Activated CD4-positive, CD25-positive, alpha-beta regulatory T cell treated with anti-CD3 and anti-CD28 coated beads, Interleukin-2, amount 50 U/mL, for 72 hours (primary cell): ENCODE data around the gene ECT2.
A peak's percentile ranks its signal among the peaks of the same experiment; 100 is the strongest.
"Not testable (repeated sequence)": the region's sequence is repeated elsewhere in the genome, so short reads cannot be mapped to it uniquely, and the experiment has no call there.

Source experiments
- DNase-seq: peaks from one replicate; pipeline ENCODE4 v3.0.0; 2021

Gene ECT2

DNA sequence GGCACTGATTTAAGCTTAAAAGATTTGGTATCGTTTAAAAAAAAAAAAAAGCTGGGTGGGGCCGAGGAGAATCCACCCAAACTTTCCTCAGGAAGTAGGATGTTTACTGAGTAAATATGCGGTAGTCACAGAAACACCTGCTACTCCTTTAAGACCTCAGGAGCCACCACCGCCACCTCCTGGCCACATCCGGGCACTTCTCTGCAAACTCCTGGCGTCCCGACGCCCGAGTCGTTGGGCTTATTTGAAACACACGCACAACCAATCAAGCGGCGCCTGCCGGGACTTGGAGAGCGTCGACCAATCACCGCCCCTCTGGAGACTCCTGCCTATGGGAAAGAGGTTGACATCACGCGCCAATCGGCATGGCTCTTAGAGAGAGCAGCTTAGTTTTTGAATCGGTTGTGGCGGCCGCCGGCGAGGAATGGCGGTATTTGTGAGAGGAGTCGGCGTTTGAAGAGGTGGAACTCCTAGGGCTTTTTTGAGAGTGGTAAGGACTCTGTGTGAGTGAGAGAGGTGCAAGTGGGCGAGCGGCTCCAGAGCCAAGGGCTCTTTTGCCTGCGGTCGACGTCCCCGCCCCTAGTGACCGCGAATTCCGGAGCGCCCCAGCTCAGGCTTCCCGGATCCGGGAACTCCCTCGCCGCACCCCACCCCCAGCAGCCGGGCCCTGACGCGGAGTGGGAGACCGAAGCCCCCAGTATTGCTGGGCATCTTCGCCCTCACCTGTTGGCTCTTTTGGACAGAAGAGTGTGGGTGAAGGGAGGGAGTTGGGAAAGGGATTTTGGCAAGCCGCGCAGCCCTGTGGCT lies at the start of gene ECT2:
Gene ECT2, plus strand, starts transcription at position 359 of the 807 bp plus-strand sequence. CDS start 3,805 bp downstream, outside the sequence.
- DNase-seq, result peak; percentile 91

DNA sequence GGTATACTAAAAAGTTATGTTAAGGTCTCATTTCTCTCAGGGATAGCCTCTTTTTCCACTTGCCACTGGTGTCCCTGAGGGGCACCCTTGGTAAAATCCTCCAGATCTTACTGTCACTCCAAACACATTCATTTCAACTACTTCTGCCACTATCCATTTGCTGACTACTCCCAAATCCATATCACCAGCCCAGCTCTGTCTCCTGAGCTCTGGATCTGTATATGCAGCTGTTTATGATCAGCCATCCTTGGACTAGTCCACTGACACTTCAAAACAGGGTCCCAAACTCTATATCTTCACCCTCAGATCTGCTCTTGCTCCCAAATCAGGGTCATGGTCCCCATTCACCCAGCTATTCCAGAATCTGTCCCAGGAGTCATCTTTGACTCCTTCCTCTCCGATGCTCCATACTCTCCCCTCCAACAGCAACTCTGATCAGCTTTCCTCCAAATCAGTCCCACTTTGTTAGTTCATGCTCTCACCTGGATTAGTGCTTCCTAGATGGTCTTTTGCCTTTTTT lies 49.5 kb upstream of the ECT2 start:
- no peak for DNase-seq

GRCh38 chr3:172701751-172702150 lies 48.8 kb upstream of the ECT2 start:
- DNase-seq, result no peak

- no peak for DNase-seq
These were observed 48.3 kb upstream of the ECT2 start for GRCh38 chr3:172702256-172702655.

DNA sequence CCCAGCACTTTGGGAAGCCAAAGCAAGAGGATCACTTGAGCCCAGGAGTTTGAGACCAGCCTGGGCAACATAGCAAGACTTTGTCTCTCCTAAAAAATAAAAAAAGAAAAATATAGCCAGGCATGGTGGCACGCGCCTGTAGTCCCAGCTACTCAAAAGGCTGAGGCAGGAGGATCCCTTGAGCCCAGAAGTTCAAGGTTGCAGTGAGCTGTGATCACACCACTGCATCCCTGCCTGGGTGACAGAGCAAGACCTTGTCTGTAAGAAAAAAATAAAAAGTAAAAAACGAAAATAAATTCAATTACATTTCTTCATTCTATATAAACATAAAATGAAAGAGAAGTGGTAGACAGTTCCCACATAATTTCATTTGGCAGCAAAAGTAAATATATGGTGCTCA lies 47.8 kb upstream of the ECT2 start:
- not testable (repeated sequence) for DNase-seq

- no peak for DNase-seq
These were observed 46.5 kb upstream of the ECT2 start for GRCh38 chr3:172704001-172704400.

DNA sequence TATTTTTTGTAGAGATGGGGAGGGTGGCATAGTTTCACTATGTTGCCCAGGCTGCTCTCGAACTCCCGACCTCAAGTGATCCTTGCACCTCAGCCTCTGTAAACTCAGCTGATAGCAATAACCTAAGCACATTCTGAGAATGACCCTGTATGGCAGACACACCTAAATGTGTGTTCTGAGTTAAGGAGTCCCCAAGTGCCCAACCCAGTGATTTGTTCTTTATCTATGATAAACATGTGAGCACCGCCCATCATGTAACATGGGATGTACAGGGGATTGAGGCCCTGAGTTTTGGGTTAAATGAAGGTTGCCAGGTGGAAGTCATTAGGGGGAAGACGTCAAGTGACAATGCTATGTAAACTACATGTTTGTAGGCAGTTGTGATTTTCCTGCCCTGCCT lies 45.4 kb upstream of the ECT2 start:
- DNase-seq, result no peak

GRCh38 chr3:172707030-172707429 lies 43.5 kb upstream of the ECT2 start:
- no peak for DNase-seq

DNA sequence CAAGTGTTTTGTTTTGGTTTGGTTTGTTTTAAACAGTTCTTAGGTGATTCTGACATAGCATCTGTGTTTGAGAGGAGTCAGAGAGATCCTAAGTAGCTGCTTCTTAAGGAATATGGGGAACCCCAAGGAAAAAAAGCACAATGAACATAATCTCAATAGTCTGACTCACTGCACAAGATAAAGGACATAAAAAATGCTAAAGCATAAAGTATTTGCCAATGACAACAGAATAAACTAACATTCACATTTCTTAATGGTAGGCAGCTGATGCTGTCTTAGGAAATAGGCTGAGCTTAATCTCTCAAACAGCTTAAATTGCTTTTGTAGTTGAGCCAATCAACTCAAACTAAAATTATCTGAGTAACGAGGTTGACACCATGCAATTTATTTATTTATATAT lies 42.6 kb upstream of the ECT2 start:
- DNase-seq, result no peak

GRCh38 chr3:172708921-172709773 lies 41.4 kb upstream of the ECT2 start:
- DNase-seq, result no peak

GRCh38 chr3:172709774-172710663 lies 40.5 kb upstream of the ECT2 start:
- no peak for DNase-seq

DNA sequence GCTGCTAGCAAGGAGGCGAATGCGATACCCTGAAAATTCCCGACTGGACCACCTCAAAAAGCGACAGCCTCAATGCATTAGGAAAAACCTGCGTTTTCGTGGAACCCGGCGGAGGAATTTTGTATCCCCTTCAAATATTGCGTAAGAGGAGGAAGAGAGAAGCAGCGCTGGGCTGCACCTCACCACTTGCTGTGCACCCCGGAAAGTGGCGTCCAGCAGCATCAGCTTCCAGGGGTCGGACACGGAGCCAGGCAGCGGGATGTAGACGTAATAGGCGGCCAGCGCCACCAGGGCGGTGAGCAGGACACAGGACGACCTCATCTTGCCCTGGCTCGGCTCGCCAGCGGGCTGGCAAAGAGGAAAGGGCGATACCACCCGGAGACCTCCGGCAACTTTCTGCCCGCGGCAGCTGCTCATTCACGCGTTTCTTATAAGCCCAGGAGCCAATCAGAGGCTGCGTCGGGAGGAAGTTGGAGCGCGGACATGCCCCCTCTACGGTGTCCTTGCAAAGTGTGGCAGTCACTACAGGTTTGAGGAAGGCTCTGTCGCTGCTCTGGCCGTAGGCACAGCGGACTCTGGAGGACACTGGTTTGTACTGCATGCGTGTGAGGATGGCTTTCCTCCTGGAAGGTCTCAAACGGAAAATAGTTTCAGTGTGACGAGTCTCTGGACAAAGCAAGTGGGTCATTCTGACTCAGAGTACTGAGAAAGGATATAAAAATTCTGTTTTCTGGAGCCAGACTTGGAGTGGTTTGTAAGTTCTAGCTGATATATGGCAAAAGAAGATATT lies 39.7 kb upstream of the ECT2 start, which contains the start of gene NCEH1:
Gene NCEH1, minus strand, starts transcription at position 404 of the 790 bp plus-strand sequence. Its CDS starts 83 bp downstream, at position 321.
- peak; percentile 63 for DNase-seq

GRCh38 chr3:172711454-172711795 lies 39.1 kb upstream of the ECT2 start:
- no peak for DNase-seq

- no peak for DNase-seq
These were observed 37.2 kb upstream of the ECT2 start for GRCh38 chr3:172713316-172713715.

GRCh38 chr3:172716476-172716875 lies 34.0 kb upstream of the ECT2 start:
- DNase-seq, result no peak

DNA sequence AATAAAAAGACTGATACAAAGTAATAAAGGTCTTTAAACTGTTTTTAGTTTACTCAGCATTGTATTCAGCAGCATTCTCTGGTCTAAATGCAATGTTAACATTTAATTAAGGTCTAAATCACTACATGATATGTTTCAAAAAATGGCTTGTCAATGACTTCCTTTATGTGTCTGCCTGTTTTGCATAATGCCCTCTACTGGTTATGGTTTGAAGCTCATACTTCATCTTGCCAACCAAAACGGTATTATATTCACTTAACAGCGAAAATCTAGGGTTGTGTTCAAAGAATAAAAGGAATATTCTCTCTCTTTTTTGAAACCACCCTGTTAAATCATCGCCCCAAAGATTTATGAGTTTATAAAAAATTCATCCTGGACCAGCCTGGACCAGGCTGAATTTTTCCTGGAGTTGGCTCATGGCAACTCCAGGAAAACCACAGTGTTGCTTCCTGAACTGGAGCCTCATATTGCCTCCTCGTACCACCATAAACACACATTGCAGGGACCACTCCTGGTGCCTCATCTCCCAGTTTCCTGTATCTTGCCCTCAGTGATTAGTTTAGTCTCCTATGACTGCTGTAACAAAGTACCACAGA lies 32.9 kb upstream of the ECT2 start:
- no peak for DNase-seq

DNA sequence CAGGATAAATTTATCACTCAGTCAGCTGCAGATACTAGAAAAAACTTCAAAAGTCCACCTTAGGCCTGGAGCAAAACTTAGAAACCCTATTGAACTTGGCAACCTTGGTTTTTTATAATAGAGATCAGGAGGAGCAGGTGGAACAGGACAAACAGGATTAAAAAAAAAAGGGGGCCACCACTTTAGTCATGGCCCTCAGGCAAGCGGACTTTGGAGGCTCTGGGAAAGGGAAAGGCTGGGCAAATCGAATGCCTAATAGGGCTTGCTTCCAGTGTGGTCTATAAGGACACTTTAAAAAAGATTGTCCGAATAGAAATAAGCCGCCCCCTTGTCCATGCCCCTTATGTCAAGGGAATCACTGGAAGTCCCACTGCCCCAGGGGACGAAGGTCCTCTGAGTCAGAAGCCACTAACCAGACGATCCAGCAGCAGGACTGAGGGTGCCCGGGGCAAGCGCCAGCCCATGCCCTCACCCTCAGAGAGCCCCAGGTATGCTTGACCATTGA lies 27.9 kb upstream of the ECT2 start:
- DNase-seq, result not testable (repeated sequence)

DNA sequence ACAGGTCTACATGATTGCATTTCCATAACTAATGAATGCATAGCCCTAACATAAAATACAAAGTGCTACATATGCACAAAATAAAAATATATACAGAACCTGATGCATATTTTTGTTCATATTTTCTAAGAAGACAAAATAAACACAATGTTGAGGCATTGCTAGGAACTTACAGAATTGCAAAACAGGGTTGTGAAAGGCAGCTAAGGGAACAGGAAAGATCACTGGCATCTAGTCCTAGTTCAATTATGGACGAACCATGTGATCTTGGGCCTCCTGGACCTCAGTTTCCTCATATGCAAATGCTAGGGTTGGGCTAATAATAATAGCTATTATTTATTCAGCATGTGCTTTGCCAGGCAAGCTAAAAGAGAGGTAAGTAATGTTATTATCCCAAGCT lies 24.1 kb upstream of the ECT2 start:
- no peak for DNase-seq

DNA sequence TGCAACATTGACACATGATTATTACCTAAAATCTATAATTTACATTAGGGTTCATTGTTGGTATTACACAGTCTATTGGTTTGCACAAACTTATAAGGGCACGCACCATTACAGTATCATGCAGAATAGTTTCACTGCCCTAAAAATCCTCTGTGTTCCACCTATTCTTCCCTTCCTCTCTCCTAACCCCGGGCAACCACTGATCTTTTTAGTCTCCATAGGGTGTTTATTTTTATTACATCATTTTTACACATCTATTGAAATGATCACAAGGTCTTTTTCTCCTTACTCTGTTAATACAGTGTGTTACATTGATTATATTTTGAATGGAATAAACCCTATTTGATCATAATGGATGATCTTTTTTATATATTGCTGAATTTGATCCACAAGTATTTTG lies 15.5 kb upstream of the ECT2 start:
- no peak for DNase-seq

GRCh38 chr3:172739462-172739861 lies 11.1 kb upstream of the ECT2 start:
- no peak for DNase-seq

DNA sequence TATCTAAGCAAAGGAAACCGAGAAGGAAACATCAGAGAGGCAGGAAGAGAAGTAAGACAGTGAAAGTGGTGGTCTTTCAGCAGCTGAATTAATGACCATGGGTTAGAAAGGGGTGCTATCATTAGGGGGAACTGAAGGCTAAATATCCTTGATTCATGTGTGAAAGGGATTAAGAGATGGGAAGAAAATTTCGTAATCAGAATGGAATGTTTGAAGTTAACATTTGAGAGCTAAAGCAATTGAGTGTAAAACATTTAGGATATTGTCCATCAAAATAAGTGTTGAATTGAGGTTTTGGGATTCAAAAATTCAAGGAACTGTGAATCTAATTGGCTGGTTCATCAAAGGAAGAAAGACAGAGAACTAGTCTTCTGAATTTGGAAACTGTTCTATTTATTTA lies 4.1 kb upstream of the ECT2 start:
- no peak for DNase-seq
